Measurements from ENCODE around the gene MAPT.

The MAPT gene

GRCh38 chr17:45991341-45991740 lies 97.0 kb downstream of the MAPT start:
- H3K36me3 Mint-ChIP-seq: no peaks in the 10 kb centered on the region
- no peak overlapping the region for H3K27ac Mint-ChIP-seq
- H3K9me3 Mint-ChIP-seq: no peaks in the 10 kb centered on the region
- DNase-seq: no peak
- peaks cover 16% of the 10 kb centered on the region for H3K27me3 Mint-ChIP-seq
- H3K4me1 Mint-ChIP-seq: no peaks in the 10 kb centered on the region
- no peak overlapping the region for H3K4me3 Mint-ChIP-seq
- CTCF ChIA-PET: no interaction called here

GRCh38 chr17:45992175-45992574 lies 97.8 kb downstream of the MAPT start:
- H3K9me3 Mint-ChIP-seq: no peaks in the 10 kb centered on the region
- H3K4me1 Mint-ChIP-seq: no peaks in the 10 kb centered on the region
- H3K27me3 Mint-ChIP-seq: peaks cover 16% of the 10 kb centered on the region
- no peaks in the 10 kb centered on the region for H3K36me3 Mint-ChIP-seq
- H3K27ac Mint-ChIP-seq: no peak overlapping the region
- CTCF ChIA-PET: no interaction called here
- no peak for DNase-seq
- H3K4me3 Mint-ChIP-seq: no peak overlapping the region

GRCh38 chr17:45992904-45993303 lies 98.5 kb downstream of the MAPT start:
- Mint-ChIP-seq H3K36me3 (no peaks in the 10 kb centered on the region), H3K27me3 (peaks cover 13% of the 10 kb centered on the region), H3K4me3 (no peak overlapping the region), H3K9me3 (no peaks in the 10 kb centered on the region), H3K27ac (no peak overlapping the region), H3K4me1 (no peaks in the 10 kb centered on the region)
- no peak for DNase-seq
- CTCF ChIA-PET: no interaction called here

GRCh38 chr17:45993962-45994627 lies 99.7 kb downstream of the MAPT start:
- H3K27ac Mint-ChIP-seq: no peak overlapping the region
- H3K4me3 Mint-ChIP-seq: no peak overlapping the region
- H3K4me1 Mint-ChIP-seq: no peaks in the 10 kb centered on the region
- CTCF ChIA-PET: no interaction called here
- no peaks in the 10 kb centered on the region for H3K9me3 Mint-ChIP-seq
- H3K36me3 Mint-ChIP-seq: no peaks in the 10 kb centered on the region
- no peak for DNase-seq
- peaks cover 7% of the 10 kb centered on the region for H3K27me3 Mint-ChIP-seq

GRCh38 chr17:45994987-45995386 lies 100.6 kb downstream of the MAPT start:
- H3K27me3 Mint-ChIP-seq: peaks cover 12% of the 10 kb centered on the region
- no peak for DNase-seq
- no peaks in the 10 kb centered on the region for H3K9me3 Mint-ChIP-seq
- H3K4me3 Mint-ChIP-seq: no peak overlapping the region
- H3K27ac Mint-ChIP-seq: no peak overlapping the region
- CTCF ChIA-PET: no interaction called here
- H3K36me3 Mint-ChIP-seq: no peaks in the 10 kb centered on the region
- H3K4me1 Mint-ChIP-seq: no peaks in the 10 kb centered on the region

- no peak overlapping the region for H3K27ac Mint-ChIP-seq
- no peaks in the 10 kb centered on the region for H3K9me3 Mint-ChIP-seq
- no peaks in the 10 kb centered on the region for H3K36me3 Mint-ChIP-seq
- CTCF ChIA-PET: no interaction called here
- no peaks in the 10 kb centered on the region for H3K4me1 Mint-ChIP-seq
- H3K4me3 Mint-ChIP-seq: no peak overlapping the region
- H3K27me3 Mint-ChIP-seq: peaks cover 17% of the 10 kb centered on the region
- DNase-seq: no peak
Measured at GRCh38 chr17:45995627-45996270, 101.4 kb downstream of the MAPT start.

- Mint-ChIP-seq H3K9me3 (no peaks in the 10 kb centered on the region), H3K4me1 (no peaks in the 10 kb centered on the region), H3K27me3 (peaks cover 18% of the 10 kb centered on the region), H3K4me3 (no peak overlapping the region), H3K27ac (no peak overlapping the region), H3K36me3 (no peaks in the 10 kb centered on the region)
- no peak for DNase-seq
- CTCF ChIA-PET: no interaction called here
Measured at GRCh38 chr17:45996282-45996937, 102.1 kb downstream of the MAPT start.

- CTCF ChIA-PET: no interaction called here
- no peaks in the 10 kb centered on the region for H3K36me3 Mint-ChIP-seq
- DNase-seq: no peak
- H3K27ac Mint-ChIP-seq: no peak overlapping the region
- H3K27me3 Mint-ChIP-seq: peaks cover 18% of the 10 kb centered on the region
- H3K9me3 Mint-ChIP-seq: no peaks in the 10 kb centered on the region
- H3K4me1 Mint-ChIP-seq: no peaks in the 10 kb centered on the region
- H3K4me3 Mint-ChIP-seq: no peak overlapping the region
Measured at GRCh38 chr17:45997166-45997565, 102.8 kb downstream of the MAPT start.

- no peak for DNase-seq
- Mint-ChIP-seq H3K9me3 (no peaks in the 10 kb centered on the region), H3K27ac (no peak overlapping the region), H3K4me3 (no peak overlapping the region), H3K27me3 (peaks cover 18% of the 10 kb centered on the region), H3K36me3 (no peaks in the 10 kb centered on the region), H3K4me1 (no peaks in the 10 kb centered on the region)
- CTCF ChIA-PET: interaction anchor here (0.6 to 0.8 kb wide), 2 partner anchors 14 to 42 kb away, joined by 3 read pairs; no protein-coding TSS in a partner anchor
Measured at GRCh38 chr17:45997624-45998023, 103.3 kb downstream of the MAPT start.

- Mint-ChIP-seq H3K9me3 (no peaks in the 10 kb centered on the region), H3K4me3 (no peak within 1 kb of the TSS), H3K27ac (no peak within 1 kb of the TSS), H3K4me1 (no peaks in the 10 kb centered on the region), H3K36me3 (no peaks in the 10 kb centered on the region), H3K27me3 (peaks cover 18% of the 10 kb centered on the region)
- CTCF ChIA-PET: interaction anchor here (0.6 to 1.0 kb wide), 2 partner anchors 44 to 45 kb away, joined by 3 to 4 read pairs; no protein-coding TSS in a partner anchor
- no peak for DNase-seq
Measured at GRCh38 chr17:45998987-45999899, 104.9 kb downstream of the MAPT start, which contains the start of gene STH. Gene STH, plus strand, starts transcription at chr17:45999250. Its CDS starts 30 bp downstream, at chr17:45999280.

- H3K4me3 Mint-ChIP-seq: no peak overlapping the region
Measured at GRCh38 chr17:45999900-46000290, 105.5 kb downstream of the MAPT start.

GRCh38 chr17:46000292-46000691 lies 105.9 kb downstream of the MAPT start:
- Mint-ChIP-seq H3K36me3 (no peaks in the 10 kb centered on the region), H3K9me3 (no peaks in the 10 kb centered on the region), H3K4me3 (no peak overlapping the region), H3K27me3 (peaks cover 18% of the 10 kb centered on the region), H3K27ac (no peak overlapping the region), H3K4me1 (no peaks in the 10 kb centered on the region)
- CTCF ChIA-PET: interaction anchor here (2.3 kb wide), 1 partner anchor 213 kb away, joined by 13 read pairs; no protein-coding TSS in a partner anchor
- DNase-seq: no peak

More at GRCh38 chr17:45999900-46000290, 105.5 kb downstream of the MAPT start:
- Mint-ChIP-seq H3K9me3 (no peaks in the 10 kb centered on the region), H3K27me3 (peaks cover 18% of the 10 kb centered on the region), H3K36me3 (no peaks in the 10 kb centered on the region), H3K27ac (no peak overlapping the region), H3K4me1 (no peaks in the 10 kb centered on the region)
- CTCF ChIA-PET: interaction anchor here (1.0 kb wide), 1 partner anchor 44 kb away, joined by 3 read pairs; no protein-coding TSS in a partner anchor
- no peak for DNase-seq

- Mint-ChIP-seq H3K9me3 (no peaks in the 10 kb centered on the region), H3K4me3 (no peak overlapping the region), H3K36me3 (no peaks in the 10 kb centered on the region), H3K27me3 (peaks cover 18% of the 10 kb centered on the region), H3K4me1 (no peaks in the 10 kb centered on the region), H3K27ac (no peak overlapping the region)
- no peak for DNase-seq
- CTCF ChIA-PET: interaction anchor here (1.7 to 4.2 kb wide), 3 partner anchors 58 to 212 kb away, joined by 4 to 18 read pairs (median 13); no protein-coding TSS in a partner anchor
Measured at GRCh38 chr17:46000757-46001156, 106.4 kb downstream of the MAPT start.

All from activated naive CD4-positive, alpha-beta T cell treated with anti-CD3 and anti-CD28 coated beads, Interleukin-2, amount 10 ng/mL, durations not matched to agents 7 days and 5 days (primary cell).